Small intestine (tissue), 7 donors: ENCODE results near the gene LAMA3. TPM values are rescaled to one million over a fixed set of nuclear protein-coding genes. Genes with fewer than 3 reads are reported as not detected.
"Not testable (repeated sequence)": the region's sequence is repeated elsewhere in the genome, so short reads cannot be mapped to it uniquely, and the experiment has no call there.

Source experiments
- DNase-seq, 2 donors: peaks; one replicate each; pipeline versions ENCODE4 v3.0.0 to v3.0.0-alpha.2; 2013
- FAIRE-seq: peaks from 2 replicates; lab custom pipeline; 2012; peaks lifted over from hg19 to GRCh38; lab: Jason Lieb, UNC
- H3K27ac ChIP-seq, 3 donors: one replicate each; pipeline ENCODE4 v1.5.1; 2013; ENCODE audit warnings: low read length in 2 of 3, mild to moderate bottlenecking in 2 of 3, control low read depth in 1 of 3, inconsistent platforms in 1 of 3, low read depth in 1 of 3, moderate library complexity in 1 of 3
- H3K27me3 ChIP-seq, 3 donors: one replicate each; pipeline ENCODE4 v1.6.1; 2013; ENCODE audit warnings: low read length in 3 of 3, inconsistent platforms in 1 of 3; ENCODE audit not compliant: control insufficient read depth in 3 of 3, insufficient read depth in 3 of 3
- H3K36me3 ChIP-seq, 3 donors: one replicate each; pipeline ENCODE4 v1.6.1; 2013; ENCODE audit warnings: low read length in 3 of 3, inconsistent platforms in 1 of 3, low read depth in 1 of 3, mild to moderate bottlenecking in 1 of 3, moderate library complexity in 1 of 3; ENCODE audit not compliant: control insufficient read depth in 3 of 3, insufficient read depth in 2 of 3
- H3K4me1 ChIP-seq, 3 donors: one replicate each; pipeline ENCODE4 v1.6.1; 2013; ENCODE audit warnings: low read length in 2 of 3, inconsistent platforms in 1 of 3, low read depth in 1 of 3, mild to moderate bottlenecking in 1 of 3, moderate library complexity in 1 of 3; ENCODE audit not compliant: control insufficient read depth in 3 of 3, insufficient read depth in 2 of 3
- H3K4me3 ChIP-seq, 3 donors: one replicate each; pipeline ENCODE4 v1.5.1; 2013; ENCODE audit warnings: low read length in 3 of 3, control low read depth in 1 of 3, inconsistent platforms in 1 of 3, low read depth in 1 of 3, mild to moderate bottlenecking in 1 of 3, moderate library complexity in 1 of 3
- H3K9me3 ChIP-seq, 2 donors: one replicate each; pipeline ENCODE4 v1.6.1; 2013; ENCODE audit warnings: low read depth in 1 of 2, low read length in 1 of 2; ENCODE audit not compliant: control insufficient read depth in 2 of 2, insufficient read depth in 1 of 2
- WGBS, 3 donors: extraction: QIAGEN DNeasy Blood & Tissue Kit; methylation state at CpG; one replicate each; pipeline ENCODE4 v1.1.7; 2013; 5-methylcytosine and 5-hydroxymethylcytosine counted together
- polyA plus RNA-seq, 4 donors: library from polyadenylated mRNA; stranded (reverse) in 3 of 4; unstranded in 1 of 4; fragments of 200-250 nt in 3 of 4; fragments of 120-200 nt in 1 of 4; gene quantifications; one replicate each; pipeline versions ENCODE4 v1.2.1 to v1.2.3, GENCODE V29; 2013
- donor health status: healthy with polysubstance abuse.
- donor health status: control.
- donor health status: control.
- donor health status: Bipolar disorder and iron deficiency.
- donor health status: healthy.

LAMA3 gene
- polyA plus RNA-seq, 4 donors = 9.7 to 67.4 (median 22.0) TPM

DNA sequence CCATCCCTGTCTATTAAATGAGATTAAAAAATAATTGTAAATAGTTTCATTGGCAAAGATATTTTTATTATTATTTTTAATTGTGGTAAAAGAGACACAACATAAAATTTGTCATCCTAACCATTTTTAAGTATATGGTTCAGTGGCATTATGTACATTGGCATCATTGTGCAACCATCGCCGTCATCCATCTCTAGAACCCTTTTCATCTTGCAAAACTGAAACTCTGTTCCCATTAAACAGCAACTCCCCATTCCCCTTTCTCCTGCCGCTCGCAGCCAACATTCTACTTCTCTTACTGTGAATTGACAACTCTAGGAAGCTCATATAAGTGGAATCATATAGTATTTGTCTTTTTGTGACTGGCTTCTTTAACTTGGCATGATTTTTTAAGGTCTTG, 25.3 kb downstream of the LAMA3 start:
- peaks cover 0 to 17% (median 0%) of the 10 kb centered on the region in 3 donors for H3K4me1 ChIP-seq
- no peak for FAIRE-seq

DNA sequence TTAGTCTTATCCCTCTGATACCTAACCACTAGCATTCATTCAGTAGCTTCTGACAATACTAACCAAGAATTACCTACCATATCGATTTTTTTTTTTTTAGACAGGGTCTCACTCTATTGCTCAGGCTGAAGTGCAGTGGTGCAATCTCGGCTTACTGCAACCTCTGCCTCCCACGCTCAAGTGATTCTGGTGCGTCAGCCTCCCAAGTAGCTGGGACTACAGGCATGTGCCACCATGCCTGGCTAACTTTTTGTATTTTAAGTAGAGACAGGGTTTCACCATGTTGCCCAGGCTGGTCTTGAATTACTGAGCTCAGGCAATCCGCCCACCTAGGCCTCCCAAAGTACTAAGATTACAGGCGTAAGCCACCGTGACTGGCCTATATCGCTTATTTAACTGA, 26.8 kb downstream of the LAMA3 start:
- not testable (repeated sequence) for DNase-seq, H3K27me3 ChIP-seq, H3K4me3 ChIP-seq, FAIRE-seq, H3K27ac ChIP-seq, H3K9me3 ChIP-seq, H3K36me3 ChIP-seq
- 73 to 82% (median 75%) methylated on average over 8 of the region's 8 CpGs for WGBS, 3 donors
- H3K4me1 ChIP-seq = peaks cover 0 to 11% (median 0%) of the 10 kb centered on the region in 3 donors

More for the DNA sequence above, 25.3 kb downstream of the LAMA3 start:
- Histone ChIP-seq H3K27me3 (no peaks in the 10 kb centered on the region), H3K4me3 (no peak overlapping the region), H3K9me3 (no peaks in the 10 kb centered on the region), H3K36me3 (no peaks in the 10 kb centered on the region), H3K27ac (no peak overlapping the region)
- WGBS, 3 donors = 91 to 99% (median 95%) methylated on average over 4 of the region's 4 CpGs
- no peak for DNase-seq

DNA sequence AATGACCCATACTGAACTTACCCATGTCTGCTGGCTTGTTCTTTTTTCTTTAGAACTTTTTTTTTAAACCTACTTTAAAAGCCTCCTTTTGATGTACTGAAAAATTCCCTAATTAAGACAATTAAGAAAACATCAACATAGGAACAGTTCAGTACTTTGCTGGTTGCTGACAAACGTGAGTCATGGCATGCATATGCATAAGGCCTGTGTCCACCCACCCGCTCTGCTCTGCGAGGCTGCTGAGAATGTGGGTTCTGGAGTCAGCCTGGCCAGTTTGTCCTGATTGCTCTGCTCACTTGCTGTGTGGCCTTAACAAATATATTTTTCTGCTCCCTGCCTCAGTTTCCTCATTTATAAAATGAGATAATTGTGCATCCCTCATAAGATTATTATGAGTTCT, 27.3 kb downstream of the LAMA3 start:
- H3K27ac ChIP-seq = no peak overlapping the region
- H3K27me3 ChIP-seq = no peaks in the 10 kb centered on the region
- WGBS, 3 donors = 77 to 93% (median 84%) methylated on average over 3 of the region's 3 CpGs
- FAIRE-seq (no peak), DNase-seq (no peak)
- no peaks in the 10 kb centered on the region for H3K36me3 ChIP-seq
- H3K4me3 ChIP-seq = no peak overlapping the region
- H3K9me3 ChIP-seq = no peaks in the 10 kb centered on the region
- peaks cover 0 to 11% (median 0%) of the 10 kb centered on the region in 3 donors for H3K4me1 ChIP-seq

DNA sequence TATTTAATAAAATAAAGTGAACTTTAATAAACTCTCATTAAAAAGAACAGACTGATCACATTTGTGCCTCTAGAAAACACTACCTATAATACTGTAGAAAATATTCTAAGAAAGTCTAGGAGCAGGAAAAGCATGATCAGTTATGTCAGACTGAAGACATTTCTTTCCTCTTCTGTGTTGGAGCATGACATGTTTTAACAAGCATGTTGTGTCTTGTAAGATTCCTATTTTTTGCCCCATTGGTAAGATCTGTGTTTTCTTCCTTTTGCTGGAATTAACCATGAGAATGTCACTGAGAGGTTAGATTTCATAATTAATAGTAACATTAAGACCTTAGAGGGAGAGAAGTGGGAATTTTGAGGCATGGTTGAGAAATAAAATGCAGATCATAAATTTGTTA, 27.7 kb downstream of the LAMA3 start:
- Histone ChIP-seq H3K36me3 (no peaks in the 10 kb centered on the region), H3K27ac (no peak overlapping the region), H3K4me3 (no peak overlapping the region), H3K9me3 (no peaks in the 10 kb centered on the region), H3K27me3 (no peaks in the 10 kb centered on the region), H3K4me1 (peaks cover 0 to 11% (median 0%) of the 10 kb centered on the region in 3 donors)
- DNase-seq = no peak
- no peak for FAIRE-seq

DNA sequence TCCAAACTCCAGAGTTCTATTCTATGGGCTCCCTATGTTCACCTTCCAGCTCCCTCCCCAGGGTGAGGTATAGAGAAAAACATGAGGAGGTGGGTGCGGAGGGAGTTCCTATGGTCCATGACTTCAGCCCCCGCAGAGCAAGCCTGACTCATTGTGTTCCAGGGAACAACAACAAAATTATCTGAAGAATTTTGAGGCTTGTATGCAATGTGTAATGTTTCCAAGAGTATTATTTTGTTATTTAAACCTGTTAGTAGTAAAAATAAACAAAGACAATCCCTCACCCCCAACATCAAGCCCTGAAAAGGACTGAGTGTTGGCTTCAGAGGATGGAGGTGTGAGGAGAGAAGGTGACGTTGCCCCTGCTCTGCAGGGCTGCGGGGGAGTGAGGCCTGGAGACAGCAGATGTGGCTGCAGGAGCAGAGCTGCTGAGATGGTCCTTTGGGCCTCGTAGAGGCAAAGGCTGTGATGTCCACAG, 29.0 kb downstream of the LAMA3 start:
- Histone ChIP-seq H3K36me3 (no peaks in the 10 kb centered on the region), H3K9me3 (no peaks in the 10 kb centered on the region), H3K27ac (no peak overlapping the region), H3K27me3 (no peaks in the 10 kb centered on the region), H3K4me3 (no peak overlapping the region), H3K4me1 (peaks cover 0 to 12% (median 0%) of the 10 kb centered on the region in 3 donors)
- FAIRE-seq (no peak), DNase-seq (no peak)
- 79 to 94% (median 89%) methylated on average over 5 of the region's 5 CpGs for WGBS, 3 donors

DNA sequence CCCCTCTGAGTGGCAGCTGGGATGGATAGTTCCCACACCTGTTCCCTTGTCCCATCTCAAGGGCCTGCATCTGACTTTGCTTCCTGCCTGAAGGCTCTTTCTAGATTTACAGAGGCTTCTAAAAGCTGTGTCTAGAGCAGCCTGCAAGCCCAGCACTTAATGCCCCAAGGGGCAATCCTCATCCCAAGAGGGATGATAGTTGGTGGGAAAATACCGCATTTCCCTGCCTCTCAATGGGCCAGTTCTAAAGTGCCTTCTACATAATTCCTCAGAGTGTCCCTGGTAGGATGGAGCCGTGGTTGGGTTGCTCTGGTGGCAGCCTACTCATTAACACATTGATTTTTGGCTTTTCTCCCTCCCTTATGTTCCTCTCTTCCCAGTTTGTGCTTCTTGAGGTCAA, 29.5 kb downstream of the LAMA3 start:
- FAIRE-seq = no peak
- no peaks in the 10 kb centered on the region for H3K9me3 ChIP-seq
- DNase-seq = no peak
- no peak overlapping the region for H3K4me3 ChIP-seq
- H3K27me3 ChIP-seq = no peaks in the 10 kb centered on the region
- no peak overlapping the region for H3K27ac ChIP-seq
- peaks cover 0 to 12% (median 0%) of the 10 kb centered on the region in 3 donors for H3K4me1 ChIP-seq
- no peaks in the 10 kb centered on the region for H3K36me3 ChIP-seq
- WGBS, 3 donors = 86 to 91% (median 89%) methylated on average over 2 of the region's 2 CpGs

DNA sequence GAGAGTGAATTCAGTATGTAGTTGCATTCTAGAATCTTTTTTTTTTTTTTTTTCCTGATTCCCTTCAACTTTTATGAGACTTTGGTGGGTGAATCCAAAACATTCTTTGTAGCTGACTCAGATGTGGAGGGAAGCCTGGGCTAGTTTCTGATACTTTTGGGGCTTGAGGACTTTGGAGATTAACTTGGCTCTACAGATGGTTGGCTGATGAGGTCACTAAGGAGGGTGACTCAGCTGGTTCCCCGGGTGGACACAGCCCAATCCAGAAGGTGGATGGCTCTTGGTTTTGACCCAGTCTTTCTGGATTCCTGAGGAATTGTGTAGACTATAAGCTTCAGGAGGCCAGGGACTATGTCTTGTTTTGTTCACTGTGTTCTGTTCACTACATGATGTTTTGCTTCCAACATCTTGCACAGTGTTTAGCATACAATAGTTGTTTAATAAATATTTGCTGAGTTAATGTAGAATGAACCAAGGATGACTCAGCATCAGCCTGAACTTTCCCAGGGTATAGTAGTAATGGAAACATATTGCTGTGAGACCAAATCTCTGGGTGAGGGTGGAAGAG, 30.5 kb downstream of the LAMA3 start:
- FAIRE-seq = no peak
- Histone ChIP-seq H3K4me1 (peaks cover 0 to 12% (median 0%) of the 10 kb centered on the region in 3 donors), H3K9me3 (no peaks in the 10 kb centered on the region), H3K4me3 (no peak overlapping the region), H3K27me3 (no peaks in the 10 kb centered on the region), H3K27ac (no peak overlapping the region), H3K36me3 (no peaks in the 10 kb centered on the region)
- 24 to 45% (median 33%) methylated on average over 1 of the region's 1 CpG for WGBS, 3 donors
- peak in 1 of 2 donors; percentile 26 for DNase-seq

DNA sequence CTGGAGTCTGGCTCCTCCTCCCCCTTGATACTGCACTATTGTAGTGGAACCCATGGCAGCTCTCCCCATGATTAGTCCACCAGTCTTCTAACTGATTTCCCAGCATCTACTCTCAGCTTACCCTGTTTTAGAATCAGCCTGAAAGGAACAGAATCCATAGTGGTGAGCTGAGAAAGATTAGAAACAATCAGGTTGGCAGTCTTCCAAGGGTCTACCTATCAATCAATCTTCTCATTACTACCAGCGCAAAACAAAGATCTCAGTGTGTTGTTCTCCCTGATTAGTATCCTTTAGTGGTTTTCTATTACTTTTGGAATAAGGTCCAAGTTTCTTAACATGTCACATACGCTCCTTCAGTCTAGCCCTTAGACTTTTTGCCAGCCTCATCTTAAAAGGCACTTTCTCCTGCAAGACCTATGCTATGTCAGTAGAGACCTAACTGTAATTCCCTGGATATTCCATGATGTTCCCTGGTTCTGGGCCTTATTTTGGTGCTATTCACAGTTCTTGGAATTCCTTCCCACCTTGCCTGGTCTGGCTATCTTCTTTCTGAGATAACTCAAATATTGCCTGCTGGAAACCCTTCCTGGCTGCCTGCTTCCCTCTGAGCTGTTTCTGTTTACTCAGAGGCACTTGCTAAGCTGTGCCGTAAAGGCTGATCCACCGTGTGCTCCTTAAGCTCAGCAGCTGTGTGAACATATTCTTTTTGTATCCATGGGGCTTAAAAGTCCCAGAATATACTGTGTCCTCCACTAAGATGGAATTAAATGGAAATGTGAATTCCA, 32.6 kb downstream of the LAMA3 start:
- FAIRE-seq (no peak), DNase-seq (peak; percentile 12 to 49)
- Histone ChIP-seq H3K9me3 (no peaks in the 10 kb centered on the region), H3K4me3 (no peak overlapping the region), H3K36me3 (no peaks in the 10 kb centered on the region), H3K27ac (no peak overlapping the region), H3K27me3 (peaks cover 0 to 2% (median 0%) of the 10 kb centered on the region in 3 donors), H3K4me1 (peaks cover 0 to 14% (median 0%) of the 10 kb centered on the region in 3 donors)
- WGBS, 3 donors = 11 to 43% (median 21%) methylated on average over 4 of the region's 4 CpGs
